Measurements from ENCODE around the gene MAGOHB. TPM values are rescaled to one million over a fixed set of nuclear protein-coding genes. Genes with fewer than 3 reads are reported as not detected.
"Not testable (repeated sequence)": the region's sequence is repeated elsewhere in the genome, so short reads cannot be mapped to it uniquely, and the experiment has no call there.

Gene MAGOHB
- total RNA-seq, 1 donor from 2014 or later = 27.0 TPM

DNA sequence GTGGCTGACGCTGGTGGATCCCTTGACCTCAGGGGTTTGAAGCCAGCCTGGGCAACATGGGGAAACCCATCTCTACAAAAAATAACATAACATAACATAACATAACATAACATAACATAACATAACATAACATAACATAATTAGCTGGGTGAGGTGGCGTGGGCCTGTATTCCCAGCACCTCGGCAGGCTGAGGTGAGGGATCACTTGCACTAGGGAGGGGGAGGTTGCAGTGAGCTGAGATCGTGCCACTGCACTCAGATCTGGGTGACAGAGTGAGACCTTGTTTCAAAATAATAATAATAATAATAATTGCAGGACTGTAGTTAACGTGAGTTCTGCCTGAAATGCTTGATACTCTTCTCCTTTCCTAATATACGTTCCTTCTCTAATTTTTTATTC, 1.3 kb downstream of the MAGOHB start:
- DNase-seq = no peak

GRCh38 chr12:10611258-10611657, 2.2 kb downstream of the MAGOHB start:
- not testable (repeated sequence) for DNase-seq

DNA sequence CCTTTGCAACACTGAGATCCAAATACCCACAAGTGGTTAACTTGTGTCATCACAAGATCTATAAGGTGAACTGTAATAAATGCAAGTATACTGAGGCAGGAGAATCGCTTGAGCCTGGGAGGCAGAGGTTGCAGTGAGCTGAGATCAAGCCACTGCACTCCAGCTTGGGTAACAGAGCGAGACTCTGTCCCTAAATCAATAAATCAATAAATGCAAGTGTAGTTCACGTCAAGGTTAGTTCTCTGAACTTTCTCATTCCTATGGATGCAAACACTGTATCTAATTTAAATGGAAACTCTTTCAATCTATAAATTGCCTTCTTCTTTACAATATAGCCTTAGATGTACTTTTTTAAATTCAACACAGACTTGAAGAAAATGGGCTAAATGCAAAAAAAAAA, 3.2 kb downstream of the MAGOHB start:
- DNase-seq = no peak

DNA sequence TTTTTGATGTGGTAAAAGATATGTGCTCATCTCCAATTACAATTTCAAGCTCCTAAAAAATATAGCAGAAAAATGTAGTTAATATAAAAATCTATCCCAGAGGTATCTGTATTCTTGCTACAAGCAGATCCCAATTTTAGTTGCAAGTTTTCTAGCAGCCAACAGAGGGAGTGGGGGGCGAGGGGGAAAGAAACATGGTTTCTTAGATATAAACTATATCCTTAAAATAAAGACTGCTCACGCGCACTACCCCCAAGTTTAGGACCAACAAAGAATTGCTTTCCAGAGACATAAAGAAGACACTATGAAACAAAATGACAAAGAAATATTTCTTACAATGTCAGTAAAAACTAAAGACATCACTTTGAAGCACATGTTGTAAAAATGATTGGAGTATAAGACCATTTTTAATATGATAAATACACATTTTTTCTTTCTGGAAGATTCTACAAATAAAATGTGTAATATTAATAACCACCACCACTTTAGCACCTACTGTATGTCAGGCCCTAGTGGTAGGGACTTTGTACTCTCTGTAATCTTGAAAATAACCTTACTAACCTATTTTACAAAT, 5.4 kb downstream of the MAGOHB start:
- DNase-seq = no peak

DNA sequence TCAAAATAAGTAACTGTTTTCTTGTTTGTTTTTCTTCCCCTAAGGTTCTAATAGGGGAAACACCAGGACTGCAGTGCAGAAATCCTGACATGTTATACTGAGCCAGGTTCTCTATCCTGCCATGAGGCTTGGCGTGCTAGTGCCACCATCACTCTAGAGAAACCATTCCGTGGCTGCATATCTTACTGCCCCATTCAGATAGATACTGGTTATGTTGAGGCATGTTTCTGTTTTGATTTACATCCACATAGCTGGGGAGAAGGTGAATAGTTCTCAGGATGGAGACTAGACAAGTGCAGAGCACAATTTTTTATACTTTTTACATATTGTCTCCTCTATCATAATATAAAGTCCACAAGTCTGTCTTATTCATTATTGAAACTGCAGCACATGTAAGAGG, 11.5 kb downstream of the MAGOHB start:
- DNase-seq = no peak

DNA sequence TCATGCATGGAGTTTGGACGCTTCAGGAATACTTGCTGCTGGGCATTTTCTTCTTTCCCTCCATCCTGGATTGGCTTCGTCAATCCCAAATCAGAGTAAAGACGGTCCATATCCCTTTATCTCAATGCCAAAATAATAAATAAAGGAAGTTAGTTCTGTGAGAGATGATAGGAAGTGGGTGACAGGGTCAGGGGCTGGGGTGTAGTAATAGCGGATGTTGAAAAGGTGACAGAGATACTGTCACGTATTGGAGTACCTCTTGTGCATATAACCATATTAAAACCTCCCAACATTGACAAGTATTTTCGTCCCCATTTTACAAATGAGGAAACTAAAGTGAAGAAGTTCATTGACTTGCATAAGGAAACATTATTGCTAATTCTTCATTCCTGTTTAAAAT, 12.4 kb downstream of the MAGOHB start:
- no peak for DNase-seq

DNA sequence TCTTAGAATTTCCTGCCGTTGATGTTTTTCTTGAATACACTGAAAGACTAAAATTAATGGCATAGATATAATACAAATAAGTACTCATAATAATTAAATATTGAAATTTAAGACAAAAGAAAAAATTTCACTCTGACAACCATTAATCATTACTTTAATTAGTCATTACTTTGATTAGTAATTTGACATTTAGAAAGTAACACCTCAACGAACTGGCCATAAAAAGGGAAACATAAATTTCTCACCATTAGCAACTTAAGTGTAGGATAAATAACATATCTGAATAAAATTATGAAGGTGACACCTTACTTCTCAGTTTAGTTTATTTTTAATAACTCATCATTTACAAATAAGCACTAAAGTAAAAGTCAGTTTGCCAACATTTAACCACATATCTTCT, 17.5 kb downstream of the MAGOHB start:
- DNase-seq = no peak

DNA sequence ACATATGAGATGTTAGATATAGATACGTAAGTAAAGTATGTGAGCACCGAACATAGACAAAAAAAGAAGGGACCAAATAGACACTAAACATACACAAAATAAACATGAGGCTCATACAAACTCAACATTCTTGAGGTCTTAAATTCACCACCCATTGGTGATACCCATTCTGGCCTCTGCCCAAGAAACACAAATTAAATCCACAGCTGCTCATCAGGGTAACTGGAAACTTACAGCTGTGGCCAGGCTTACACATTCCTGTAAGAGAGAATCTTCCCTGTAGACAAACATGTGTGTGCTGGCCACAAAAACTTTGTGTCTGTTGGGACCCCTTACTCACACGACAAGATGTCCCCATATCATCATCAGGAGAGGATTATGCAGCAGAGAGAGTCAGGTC, 22.4 kb downstream of the MAGOHB start:
- DNase-seq = no peak

GRCh38 chr12:10584415-10584814, 29.0 kb downstream of the MAGOHB start:
- no peak for DNase-seq

DNA sequence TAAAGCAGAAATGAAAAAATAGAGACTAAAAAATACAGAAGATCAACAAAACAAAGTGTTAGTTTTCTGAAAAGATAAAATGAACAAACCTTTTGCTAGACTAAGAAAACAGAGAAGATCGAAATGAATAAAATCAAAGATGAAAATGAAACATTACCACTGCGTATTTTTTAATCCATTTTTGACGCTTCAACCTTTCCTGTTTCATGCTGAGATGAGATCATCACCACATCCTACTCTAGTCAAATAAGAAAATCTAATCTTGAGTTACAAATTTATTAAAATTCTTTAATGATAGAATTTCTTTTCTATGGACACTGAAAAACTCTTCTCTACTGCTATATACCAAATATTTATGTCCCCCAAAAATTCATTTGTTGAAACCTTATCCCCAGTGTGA, 30.7 kb downstream of the MAGOHB start:
- no peak for DNase-seq

DNA sequence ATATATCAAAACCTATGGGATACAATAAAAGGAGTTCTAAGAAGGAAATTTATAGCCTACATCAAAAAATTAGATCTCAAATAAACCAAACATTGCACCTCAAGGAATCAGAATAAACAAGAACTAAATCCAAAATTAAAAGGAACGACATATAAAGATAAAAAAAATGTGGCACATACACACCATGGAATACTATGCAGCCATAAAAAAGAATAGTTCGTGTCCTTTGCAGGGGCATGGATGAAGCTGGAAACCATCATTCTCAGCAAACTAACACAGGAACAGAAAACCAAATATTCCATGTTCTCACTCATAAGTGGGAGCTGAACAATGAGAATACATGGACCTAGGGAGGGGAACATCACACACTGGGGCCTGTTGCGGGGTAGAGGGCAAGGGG, 31.3 kb downstream of the MAGOHB start:
- not testable (repeated sequence) for DNase-seq

DNA sequence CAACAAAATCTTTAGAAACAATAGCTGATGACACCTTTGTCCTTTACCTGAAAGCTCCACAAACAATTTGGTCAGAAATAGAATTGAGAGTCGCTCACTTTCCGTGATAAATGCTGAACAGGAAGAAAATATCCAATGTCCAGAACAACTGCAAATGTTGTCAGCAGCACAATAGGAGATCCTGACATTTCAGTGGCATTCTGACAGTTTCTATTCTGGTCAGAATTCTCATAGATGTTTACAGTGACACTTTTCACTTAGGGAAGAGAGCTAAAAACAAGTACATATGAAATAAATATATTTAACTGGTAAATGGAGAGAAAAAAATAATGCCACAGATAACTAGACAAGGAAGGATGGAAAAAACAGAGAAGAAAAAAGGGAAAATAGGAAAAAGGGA, 39.1 kb downstream of the MAGOHB start:
- no peak for DNase-seq

- DNase-seq = not testable (repeated sequence)
Measured at GRCh38 chr12:10572021-10572490, 41.4 kb downstream of the MAGOHB start.

DNA sequence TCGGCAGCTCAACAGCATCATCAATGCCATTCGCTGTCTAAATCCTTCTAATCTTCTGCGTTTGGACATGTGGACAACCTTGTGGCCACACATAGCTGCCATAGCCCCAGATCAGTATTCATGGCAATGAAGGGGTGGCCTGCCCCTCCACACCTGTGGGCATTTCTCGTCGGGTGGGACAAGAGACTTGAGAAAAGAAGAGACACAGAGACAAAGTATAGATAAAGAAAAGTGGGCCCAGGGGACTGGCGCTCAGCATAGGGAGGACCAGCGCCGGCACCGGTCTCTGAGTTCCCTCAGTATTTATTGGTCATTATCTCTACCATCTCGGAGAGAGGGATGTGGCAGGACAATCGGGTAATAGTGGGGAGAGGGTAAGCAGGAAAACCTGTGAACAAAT, 42.3 kb downstream of the MAGOHB start:
- no peak for DNase-seq

- no peak for DNase-seq
Measured at GRCh38 chr12:10567813-10568212, 45.6 kb downstream of the MAGOHB start.

DNA sequence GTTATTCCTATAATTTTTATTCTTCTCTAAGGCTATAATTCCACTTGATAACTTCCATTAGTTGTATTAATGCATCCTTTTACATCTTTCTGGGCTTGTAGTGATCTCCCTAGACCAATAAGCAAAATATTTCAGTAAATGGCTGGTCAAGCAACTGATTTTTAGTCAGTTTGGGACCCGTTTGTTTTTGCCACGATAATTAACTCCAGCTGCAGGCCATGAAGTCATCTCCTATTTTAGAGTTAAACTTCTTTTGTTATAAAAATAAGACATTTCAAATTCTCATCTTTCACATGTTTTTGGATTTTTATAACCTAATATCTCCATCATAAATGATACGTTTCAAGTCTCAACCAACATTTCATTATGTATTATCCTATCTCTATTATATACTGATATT, 49.4 kb downstream of the MAGOHB start:
- DNase-seq = no peak

- DNase-seq = no peak
Measured at GRCh38 chr12:10563002-10563401, 50.4 kb downstream of the MAGOHB start.

DNA sequence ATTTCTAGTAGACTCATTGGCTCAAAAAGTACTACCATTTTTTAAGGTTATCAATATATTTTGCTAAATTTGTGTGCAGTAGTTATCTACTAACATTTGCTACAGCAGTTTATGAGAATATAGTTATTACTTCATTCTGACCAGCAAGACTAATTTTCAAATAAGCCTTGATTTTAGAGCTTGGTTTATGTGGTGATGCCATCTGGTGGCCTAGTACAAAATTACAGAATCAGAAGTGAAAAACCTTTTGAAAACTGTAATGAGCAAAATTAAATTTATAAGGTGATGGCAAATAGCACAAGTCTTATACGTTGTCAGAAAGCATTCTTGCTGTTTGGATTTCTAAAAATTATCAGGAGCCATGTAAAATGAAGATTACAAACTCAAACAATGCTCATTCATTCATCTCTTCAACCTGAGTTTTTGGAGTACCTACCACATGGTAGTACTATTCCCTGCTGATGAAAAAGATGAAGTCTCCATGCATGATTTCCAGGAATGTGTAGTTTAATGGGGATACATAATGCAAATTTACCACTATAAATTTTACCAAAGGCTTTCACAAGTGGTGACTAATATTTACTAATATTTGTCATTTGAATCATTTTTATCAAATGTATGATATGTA, 51.0 kb downstream of the MAGOHB start:
- peak; percentile 15 for DNase-seq

GRCh38 chr12:10559244-10559643, 54.2 kb downstream of the MAGOHB start:
- no peak for DNase-seq

- no peak for DNase-seq
Measured at GRCh38 chr12:10558789-10559188, 54.6 kb downstream of the MAGOHB start.

- DNase-seq = no peak
Measured at GRCh38 chr12:10558301-10558700, 55.1 kb downstream of the MAGOHB start.

DNA sequence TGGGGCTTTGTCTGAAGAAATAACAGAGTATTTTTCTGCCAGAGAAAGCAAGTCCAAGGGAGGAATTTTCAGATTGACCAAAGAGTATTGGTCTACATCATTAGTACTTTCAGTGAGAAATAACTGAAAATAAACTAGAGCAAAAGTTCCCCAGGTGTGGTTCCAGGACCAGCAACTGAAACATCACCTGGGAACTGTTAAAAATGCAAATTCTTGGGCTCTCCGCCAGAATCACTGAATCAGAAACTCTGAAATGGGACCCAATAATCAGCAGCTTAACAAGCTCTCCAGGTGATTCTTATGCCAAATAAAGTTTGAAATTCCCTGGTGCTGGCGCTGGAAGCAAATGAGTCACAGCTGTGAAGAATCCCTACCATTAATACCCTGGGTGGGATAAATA, 55.6 kb downstream of the MAGOHB start:
- DNase-seq = no peak

GRCh38 chr12:10557329-10557728, 56.1 kb downstream of the MAGOHB start:
- DNase-seq = no peak

GRCh38 chr12:10554756-10555481, 58.5 kb downstream of the MAGOHB start:
- no peak for DNase-seq

Measured in skin of body (tissue), 2 donors.